HepG2 (cell line): ENCODE results near the gene REEP2. TPM values are rescaled to one million over a fixed set of nuclear protein-coding genes. Genes with fewer than 3 reads are reported as not detected.
A peak's percentile ranks its signal among the peaks of the same experiment; 100 is the strongest.

ENCODE experiments used
- DMAP1 ChIP-seq: IDR thresholded peaks from 2 replicates; pipeline ENCODE4 v1.6.1; 2016
- SP1 ChIP-seq, 2 experiments: fragments of 450-650 bp in 1 of 2; sonication (generic) in 1 of 2; formaldehyde crosslinking in 1 of 2; IDR thresholded peaks; 2 replicates each; pipeline versions ENCODE4 v1.4.0 to v1.6.1; 2016 to 2020; ENCODE audit warnings: missing genetic modification reagents in 1 of 2
- SRSF4 ChIP-seq: fragments of 200-400 bp; formaldehyde crosslinking; IDR thresholded peaks from one replicate; pipeline ENCODE4 v1.6.1; 2018; ENCODE audit warnings: mild to moderate bottlenecking, low read depth, low read length, moderate library complexity; ENCODE audit not compliant: poor library complexity, severe bottlenecking
- SSRP1 ChIP-seq: IDR thresholded peaks from 2 replicates; pipeline ENCODE4 v1.6.1; 2016; ENCODE audit warnings: control low read depth
- TAF1 ChIP-seq: sonication (generic); formaldehyde crosslinking; IDR thresholded peaks from 2 replicates; pipeline ENCODE4 v1.4.0; 2020; ENCODE audit warnings: missing genetic modification reagents
- ZFP82 ChIP-seq: sonication (generic); formaldehyde crosslinking; IDR thresholded peaks from 2 replicates; pipeline ENCODE4 v1.5.1; 2020; ENCODE audit warnings: mild to moderate bottlenecking, missing genetic modification reagents, borderline replicate concordance
- ZHX2 ChIP-seq, 2 experiments: sonication (generic) in 1 of 2; formaldehyde crosslinking in 1 of 2; IDR thresholded peaks; 2 replicates each; pipeline versions ENCODE4 v1.6.1 to v1.9.0; 2014 to 2022; ENCODE audit warnings: antibody characterized with exemption in 1 of 2, borderline replicate concordance in 1 of 2, inconsistent platforms in 1 of 2, low read depth in 1 of 2, missing genetic modification reagents in 1 of 2
- ZNF354B ChIP-seq: sonication (generic); formaldehyde crosslinking; IDR thresholded peaks from 2 replicates; pipeline ENCODE4 v1.8.0; 2022; ENCODE audit warnings: mild to moderate bottlenecking, missing genetic modification reagents
- ZNF577 ChIP-seq: sonication (generic); formaldehyde crosslinking; IDR thresholded peaks from 2 replicates; pipeline ENCODE4 v1.4.0; 2020; ENCODE audit warnings: mild to moderate bottlenecking, low read depth, missing genetic modification reagents, borderline replicate concordance
- ZNF589 ChIP-seq: sonication (generic); formaldehyde crosslinking; conservative IDR thresholded peaks from 2 replicates; pipeline ENCODE4 v1.8.0; 2022; ENCODE audit warnings: mild to moderate bottlenecking, moderate library complexity, missing genetic modification reagents
- polyA plus RNA-seq, 8 experiments: library from polyadenylated mRNA; depleted of rRNA in 3 of 8; stranded (reverse) in 7 of 8; unstranded in 1 of 8; fragments of >200 nt; fragmentation: Illumina TruSeq in 4 of 8; extraction: Trizol in 4 of 8; gene quantifications; 2 replicates each; pipeline versions ENCODE4 v1.2.1 to v1.2.3, GENCODE V29; 2011 to 2016; ENCODE audit warnings: low read depth in 4 of 8, missing spikeins in 1 of 8, mixed read lengths in 1 of 8; ENCODE audit not compliant: insufficient read depth in 1 of 8
- total RNA-seq, 5 experiments: library from RNA; depleted of rRNA; stranded (reverse); fragments of >200 nt; fragmentation: Illumina TruSeq; extraction: Trizol; gene quantifications; 2 replicates each; pipeline ENCODE4 v1.2.3, GENCODE V29; 2016; ENCODE audit warnings: low read depth in 1 of 5
- TF ChIP-seq, protein P1 (sequence below), 2 experiments: fragments of 450-650 bp in 1 of 2; sonication (generic) in 1 of 2; formaldehyde crosslinking in 1 of 2; IDR thresholded peaks; 2 replicates each; pipeline versions ENCODE4 v1.6.1 to v1.8.0; 2016 to 2022; ENCODE audit warnings: antibody characterized with exemption in 1 of 2, mild to moderate bottlenecking in 1 of 2, missing genetic modification reagents in 1 of 2

REEP2 gene
- total and polyA plus RNA-seq, 2 of the 13 experiments (the other 11 are each of a cell fraction or from before 2014, with no cell fraction given): 5.3 to 7.8 TPM

DNA sequence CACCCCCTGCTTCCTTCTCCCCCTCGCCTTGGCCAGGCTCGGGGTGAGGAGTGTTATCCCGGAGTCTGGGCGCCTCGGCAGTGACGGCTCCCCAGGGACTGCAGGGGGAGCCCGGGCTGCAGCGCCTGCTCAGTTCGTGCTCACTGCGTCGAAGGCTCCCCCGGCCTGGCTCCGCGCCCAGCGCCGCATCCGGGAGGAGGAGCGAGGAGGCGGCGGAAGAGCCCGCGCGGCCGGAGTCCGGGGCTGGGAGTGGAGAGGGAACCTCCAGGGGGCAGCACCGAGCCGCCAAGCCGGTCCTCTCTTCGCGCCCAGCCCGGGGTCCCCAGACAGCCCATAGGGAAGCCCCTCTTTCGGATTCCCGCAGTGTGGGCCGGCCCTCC, 25.1 kb downstream of the REEP2 start (continued):
- TF ChIP-seq, protein P1, sequence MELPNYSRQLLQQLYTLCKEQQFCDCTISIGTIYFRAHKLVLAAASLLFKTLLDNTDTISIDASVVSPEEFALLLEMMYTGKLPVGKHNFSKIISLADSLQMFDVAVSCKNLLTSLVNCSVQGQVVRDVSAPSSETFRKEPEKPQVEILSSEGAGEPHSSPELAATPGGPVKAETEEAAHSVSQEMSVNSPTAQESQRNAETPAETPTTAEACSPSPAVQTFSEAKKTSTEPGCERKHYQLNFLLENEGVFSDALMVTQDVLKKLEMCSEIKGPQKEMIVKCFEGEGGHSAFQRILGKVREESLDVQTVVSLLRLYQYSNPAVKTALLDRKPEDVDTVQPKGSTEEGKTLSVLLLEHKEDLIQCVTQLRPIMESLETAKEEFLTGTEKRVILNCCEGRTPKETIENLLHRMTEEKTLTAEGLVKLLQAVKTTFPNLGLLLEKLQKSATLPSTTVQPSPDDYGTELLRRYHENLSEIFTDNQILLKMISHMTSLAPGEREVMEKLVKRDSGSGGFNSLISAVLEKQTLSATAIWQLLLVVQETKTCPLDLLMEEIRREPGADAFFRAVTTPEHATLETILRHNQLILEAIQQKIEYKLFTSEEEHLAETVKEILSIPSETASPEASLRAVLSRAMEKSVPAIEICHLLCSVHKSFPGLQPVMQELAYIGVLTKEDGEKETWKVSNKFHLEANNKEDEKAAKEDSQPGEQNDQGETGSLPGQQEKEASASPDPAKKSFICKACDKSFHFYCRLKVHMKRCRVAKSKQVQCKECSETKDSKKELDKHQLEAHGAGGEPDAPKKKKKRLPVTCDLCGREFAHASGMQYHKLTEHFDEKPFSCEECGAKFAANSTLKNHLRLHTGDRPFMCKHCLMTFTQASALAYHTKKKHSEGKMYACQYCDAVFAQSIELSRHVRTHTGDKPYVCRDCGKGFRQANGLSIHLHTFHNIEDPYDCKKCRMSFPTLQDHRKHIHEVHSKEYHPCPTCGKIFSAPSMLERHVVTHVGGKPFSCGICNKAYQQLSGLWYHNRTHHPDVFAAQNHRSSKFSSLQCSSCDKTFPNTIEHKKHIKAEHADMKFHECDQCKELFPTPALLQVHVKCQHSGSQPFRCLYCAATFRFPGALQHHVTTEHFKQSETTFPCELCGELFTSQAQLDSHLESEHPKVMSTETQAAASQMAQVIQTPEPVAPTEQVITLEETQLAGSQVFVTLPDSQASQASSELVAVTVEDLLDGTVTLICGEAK (IDR thresholded peaks at IDR 0.05): no peak
- TF ChIP-seq, protein P1 (CRISPR knock-in tag; IDR thresholded peaks at IDR 0.05): peak; percentile 19; the same call in 1 of the 2 replicates
- 0 out of 2 replicates have a peak, but pooled peaks have one; percentile 32 for TF ChIP-seq ZHX2 (IDR thresholded peaks at IDR 0.05; ENCODE audit: low read depth)
- no peak for TF ChIP-seq ZHX2 (CRISPR knock-in tag; IDR thresholded peaks at IDR 0.05; ENCODE audit: borderline replicate concordance)
- no peak for TF ChIP-seq DMAP1 (CRISPR knock-in tag)
- TF ChIP-seq ZNF577 (CRISPR knock-in tag): no peak
- no peak for TF ChIP-seq ZNF354B (CRISPR knock-in tag)
- TF ChIP-seq SSRP1 (CRISPR knock-in tag): no peak; the same call in 1 of the 2 replicates
- TF ChIP-seq TAF1 (CRISPR knock-in tag): peak; percentile 56
- no peak; the same call in 1 of the 2 replicates for TF ChIP-seq ZNF589 (CRISPR knock-in tag)
- TF ChIP-seq ZFP82 (CRISPR knock-in tag): peak; percentile 55; the same call in 1 of the 2 replicates
- no peak for TF ChIP-seq SP1 (IDR thresholded peaks at IDR 0.05)
- TF ChIP-seq SP1 (CRISPR knock-in tag; IDR thresholded peaks at IDR 0.05): no peak
- no peak for TF ChIP-seq SRSF4
